Posterior cingulate gyrus (tissue), 11 donors: ENCODE results near the gene E2F2.
"Not testable (repeated sequence)": the region's sequence is repeated elsewhere in the genome, so short reads cannot be mapped to it uniquely, and the experiment has no call there.

Source experiments
- DNase-seq, 10 donors: peaks; one replicate each; pipeline versions ENCODE4 v3.0.0 to v3.0.0-alpha.2; 2020 to 2021; ENCODE audit warnings: mixed read lengths in 3 of 10
- intact Hi-C: fragments of 100-400 bp; cut with DNase I; formaldehyde crosslinking; loops from one replicate; pipeline ENCODE4 v1.15.1; 2023

E2F2 gene

GRCh38 chr1:23494836-23495235 lies 36.2 kb downstream of the E2F2 start:
- intact Hi-C loops: not testable (repeated sequence)
- DNase-seq: peak in 1 of 10 donors; percentile 24

- peak in 1 of 10 donors; percentile 11 for DNase-seq
- intact Hi-C loops: not testable (repeated sequence)
Observed at GRCh38 chr1:23492776-23493175, 38.3 kb downstream of the E2F2 start.

- DNase-seq: peak in 2 of 10 donors; percentile 8 to 24
- intact Hi-C loops: no loop called here
Observed at GRCh38 chr1:23492132-23492720, 38.8 kb downstream of the E2F2 start.

GRCh38 chr1:23489842-23490241 lies 41.2 kb downstream of the E2F2 start:
- DNase-seq: peak in 2 of 10 donors; percentile 20 to 24
- intact Hi-C loops: loop anchor here (10.0 kb wide), 1 partner anchor 145 kb away; the partner anchor contains the start of gene HNRNPR

- DNase-seq: peak in 1 of 10 donors; percentile 2
- intact Hi-C loops: loop anchor here (10.0 kb wide), 1 partner anchor 140 kb away; the partner anchor contains the start of gene HNRNPR
Observed at GRCh38 chr1:23485002-23485332, 46.1 kb downstream of the E2F2 start.

- intact Hi-C loops: loop anchor here (10.0 kb wide), 1 partner anchor 140 kb away; the partner anchor contains the start of gene HNRNPR
- DNase-seq: peak; percentile 60 to 95 (median 74)
Observed at GRCh38 chr1:23484253-23485001, 46.6 kb downstream of the E2F2 start.

- peak in 5 of 10 donors; percentile 11 to 85 (median 36) for DNase-seq
- intact Hi-C loops: loop anchor here (10.0 kb wide), 1 partner anchor 139 kb away; the partner anchor contains the start of gene HNRNPR
Observed at GRCh38 chr1:23483321-23484252, 47.4 kb downstream of the E2F2 start, which contains the start of gene ASAP3. TSS of gene ASAP3 (minus strand) at chr1:23484179. CDS start at chr1:23484133, 46 bp downstream.

GRCh38 chr1:23481904-23482303 lies 49.1 kb downstream of the E2F2 start:
- DNase-seq: peak in 1 of 10 donors; percentile 29
- intact Hi-C loops: loop anchor here (10.0 kb wide), 1 partner anchor 137 kb away; the partner anchor contains the start of gene HNRNPR

- intact Hi-C loops: loop anchor here (10.0 kb wide), 1 partner anchor 136 kb away; the partner anchor contains the start of gene HNRNPR
- DNase-seq: peak in 1 of 10 donors; percentile 26
Observed at GRCh38 chr1:23481026-23481597, 49.9 kb downstream of the E2F2 start.

GRCh38 chr1:23480187-23481025 lies 50.6 kb downstream of the E2F2 start:
- peak in 2 of 10 donors; percentile 3 to 11 for DNase-seq

GRCh38 chr1:23479666-23479941 lies 51.4 kb downstream of the E2F2 start:
- no peak for DNase-seq
- intact Hi-C loops: no loop called here

More at GRCh38 chr1:23480187-23481025, 50.6 kb downstream of the E2F2 start:
- intact Hi-C loops: loop anchor here (10.0 kb wide), 1 partner anchor 136 kb away; the partner anchor contains the start of gene HNRNPR

GRCh38 chr1:23478896-23479665 lies 52.0 kb downstream of the E2F2 start:
- DNase-seq: peak in 3 of 10 donors; percentile 24 to 72 (median 70)
- intact Hi-C loops: no loop called here

GRCh38 chr1:23477359-23478144 lies 53.5 kb downstream of the E2F2 start:
- intact Hi-C loops: no loop called here
- peak in 2 of 10 donors; percentile 21 to 22 for DNase-seq

GRCh38 chr1:23475641-23476040 lies 55.4 kb downstream of the E2F2 start:
- intact Hi-C loops: no loop called here
- peak in 1 of 10 donors; percentile 52 for DNase-seq

- intact Hi-C loops: no loop called here
- DNase-seq: peak in 4 of 10 donors; percentile 21 to 83 (median 40)
Observed at GRCh38 chr1:23475134-23475628, 55.9 kb downstream of the E2F2 start.

- DNase-seq: peak in 2 of 10 donors; percentile 4 to 12
- intact Hi-C loops: no loop called here
Observed at GRCh38 chr1:23473037-23473800, 57.8 kb downstream of the E2F2 start.
